NCI-H1436 (cell line): ENCODE data around the gene RABGAP1L.
"Not testable (repeated sequence)": the region's sequence is repeated elsewhere in the genome, so short reads cannot be mapped to it uniquely, and the experiment has no call there.

ENCODE experiments used
- DNase-seq: peaks from one replicate; lab custom pipeline; 2025; lab: John Stamatoyannopoulos, UW

The RABGAP1L gene

DNA sequence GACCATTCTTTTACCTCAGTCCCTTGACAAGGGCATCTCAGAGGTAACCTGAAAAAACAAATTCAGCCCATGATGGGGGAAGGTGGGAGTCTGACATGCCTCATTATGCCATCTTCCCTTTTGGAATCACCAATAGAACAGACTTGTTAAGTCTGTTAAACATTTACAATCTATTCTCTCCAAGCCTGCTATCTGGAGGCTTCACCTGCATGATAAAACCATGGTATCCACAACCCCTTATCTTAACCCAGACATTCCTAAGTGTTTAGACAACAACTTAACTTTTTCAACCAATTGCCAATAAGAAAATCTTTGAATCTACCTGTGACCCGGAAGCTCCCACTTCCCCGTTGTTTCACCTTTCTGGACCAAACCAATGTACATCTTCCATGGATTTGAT, 607.4 kb downstream of the RABGAP1L start:
- DNase-seq: no peak

DNA sequence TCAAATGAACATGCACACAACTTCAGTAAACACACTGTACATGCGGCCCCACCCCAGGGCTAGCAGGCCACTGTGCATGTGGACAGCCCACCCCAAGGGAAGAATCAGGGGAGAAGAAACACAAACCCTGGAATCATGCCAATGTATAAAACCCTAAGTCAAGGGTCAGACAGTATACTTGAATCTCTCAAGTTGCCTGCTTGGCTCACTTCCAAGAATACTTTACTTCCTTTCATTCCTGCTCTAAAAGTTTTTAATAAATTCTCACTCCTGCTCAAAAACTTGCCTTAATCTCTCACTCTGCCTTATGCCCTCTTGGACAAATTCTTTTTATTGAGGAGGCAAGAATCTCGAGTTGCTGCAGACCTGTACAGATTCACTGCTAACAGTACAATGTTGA, 609.2 kb downstream of the RABGAP1L start:
- DNase-seq: no peak

DNA sequence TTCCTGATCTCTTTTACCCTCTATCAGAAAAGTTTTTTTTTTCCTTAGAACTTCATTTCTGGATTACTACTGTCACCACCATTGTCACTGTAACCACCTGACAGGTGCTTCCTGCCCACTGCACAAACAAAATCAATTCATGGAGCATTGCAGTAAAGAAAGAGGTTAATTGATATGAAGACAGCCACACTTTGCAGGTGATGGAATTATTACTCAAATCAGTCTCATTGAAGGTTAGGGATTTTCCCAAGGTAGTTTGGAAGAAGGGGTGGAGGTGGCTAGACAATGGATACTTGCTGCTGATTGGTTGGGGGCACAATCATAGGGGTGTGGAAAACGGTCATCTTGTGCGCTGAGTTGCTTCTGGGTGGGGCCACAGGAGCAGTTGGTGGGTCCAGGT, 609.6 kb downstream of the RABGAP1L start:
- DNase-seq: no peak

DNA sequence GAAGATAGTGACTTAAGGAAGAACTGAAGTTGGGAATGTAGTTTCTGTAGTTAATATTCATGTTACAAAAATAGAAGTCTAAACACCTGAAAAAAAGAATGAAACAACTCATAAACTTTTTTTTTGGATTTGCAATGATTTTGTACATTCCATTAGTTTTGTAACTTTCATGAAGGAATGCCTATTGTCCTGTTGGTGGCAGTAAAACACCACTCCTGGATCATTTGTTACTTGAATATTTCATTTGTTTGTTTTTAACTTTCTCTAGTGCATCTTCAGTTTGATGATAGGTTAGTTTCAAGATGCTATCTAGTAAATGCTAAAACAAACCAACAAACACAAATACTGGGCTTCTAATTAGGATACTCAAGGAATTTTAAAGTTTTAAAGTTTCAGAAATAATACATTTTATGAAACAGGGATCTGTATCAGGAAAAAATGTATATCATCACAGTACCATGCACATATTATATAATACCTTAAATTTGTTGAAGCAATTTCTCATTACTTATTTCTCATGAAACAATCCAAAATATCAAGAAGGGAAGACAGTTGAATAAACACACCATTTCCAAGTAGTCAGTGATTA, 610.7 kb downstream of the RABGAP1L start:
- DNase-seq: peak; percentile 41

DNA sequence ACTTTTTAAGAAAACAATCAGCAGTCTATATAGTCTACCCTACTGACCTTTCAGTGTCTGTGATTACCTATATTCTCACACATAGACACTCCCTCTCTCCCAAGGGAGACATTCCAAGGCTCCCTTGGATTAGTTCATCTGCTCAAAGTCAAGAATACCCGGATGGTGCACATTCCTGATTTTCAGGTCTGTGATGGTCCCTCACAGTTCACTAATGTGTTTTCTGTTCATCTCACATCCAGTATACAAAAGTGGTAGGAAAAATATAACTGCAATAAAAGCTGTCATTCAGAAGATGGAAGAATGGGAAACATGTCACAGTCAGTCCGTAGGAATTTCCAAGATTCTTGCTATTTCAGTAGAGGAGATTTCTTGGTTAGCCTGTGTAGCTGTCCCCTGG, 616.3 kb downstream of the RABGAP1L start:
- no peak for DNase-seq

DNA sequence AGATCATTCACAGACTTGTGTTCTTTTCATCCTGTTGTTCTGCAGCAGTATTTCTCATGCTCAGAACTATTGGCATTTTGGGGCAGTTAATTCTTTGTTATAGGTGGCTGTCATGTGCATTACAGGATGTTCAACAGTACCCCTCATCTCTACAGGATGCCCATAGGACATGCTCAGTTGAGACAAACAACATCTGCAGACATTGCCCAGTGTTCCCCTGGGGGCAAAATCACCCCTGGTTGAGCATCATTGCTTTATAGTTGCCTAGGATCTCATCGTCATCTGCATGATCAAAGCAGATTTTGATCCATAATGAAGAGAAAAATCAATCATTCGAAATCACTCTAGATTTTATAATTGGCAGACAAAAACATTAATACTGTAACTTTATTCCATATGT, 617.9 kb downstream of the RABGAP1L start:
- no peak for DNase-seq

DNA sequence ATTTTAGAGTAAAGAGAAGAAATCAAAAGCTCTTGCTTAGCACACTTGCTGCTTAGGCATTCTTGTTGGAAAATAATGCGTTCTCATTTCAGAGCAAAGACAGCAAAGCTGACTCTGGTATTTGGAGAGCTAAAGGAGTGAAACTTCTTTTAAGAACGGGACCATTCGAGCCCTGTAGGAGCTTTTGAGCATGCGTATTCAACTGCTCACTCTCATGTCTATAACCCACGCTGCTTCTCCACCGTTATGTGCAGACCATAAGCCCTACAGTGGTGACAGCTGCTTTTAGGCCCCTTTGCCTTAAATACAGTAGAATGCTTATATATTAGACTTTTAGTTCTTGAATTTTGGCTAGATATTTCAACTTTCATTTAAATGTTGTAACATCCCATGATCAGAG, 626.2 kb downstream of the RABGAP1L start:
- DNase-seq: no peak

DNA sequence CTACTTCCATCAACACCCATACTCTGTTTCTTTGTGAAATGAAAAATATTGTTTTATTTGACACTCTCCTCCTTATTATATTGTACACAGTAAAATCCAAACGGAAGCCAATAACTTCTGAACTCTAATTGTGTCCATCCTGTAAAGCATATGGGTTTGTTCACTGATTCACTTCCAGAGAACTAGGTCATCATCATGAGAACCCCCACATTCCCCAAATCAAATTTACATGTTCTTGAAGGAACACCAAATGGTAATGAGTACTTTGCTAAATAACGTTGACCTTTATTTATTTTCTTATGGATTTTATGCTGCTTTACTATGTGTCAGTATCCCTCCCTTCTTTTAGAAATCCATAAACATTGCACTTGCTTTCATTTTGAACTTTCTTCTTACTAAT, 627.0 kb downstream of the RABGAP1L start:
- no peak for DNase-seq

DNA sequence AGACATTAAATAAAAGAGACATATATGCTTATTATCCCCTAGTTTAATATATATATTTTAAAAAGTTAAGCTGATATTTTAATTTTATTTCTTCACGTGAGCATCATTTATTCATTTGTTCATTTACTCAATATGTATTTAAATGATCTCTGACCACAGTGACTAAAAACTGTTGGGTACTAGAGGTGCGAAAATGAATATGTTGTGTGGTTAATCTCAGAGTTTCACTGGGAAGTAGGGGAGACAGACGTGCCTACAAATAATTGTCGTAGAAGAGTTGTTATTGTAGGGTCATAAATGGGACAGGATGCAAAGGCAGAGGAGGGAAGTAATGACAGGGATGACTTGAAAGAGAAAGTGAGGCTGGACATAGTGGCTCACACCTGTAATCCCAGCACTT, 627.4 kb downstream of the RABGAP1L start:
- no peak for DNase-seq

DNA sequence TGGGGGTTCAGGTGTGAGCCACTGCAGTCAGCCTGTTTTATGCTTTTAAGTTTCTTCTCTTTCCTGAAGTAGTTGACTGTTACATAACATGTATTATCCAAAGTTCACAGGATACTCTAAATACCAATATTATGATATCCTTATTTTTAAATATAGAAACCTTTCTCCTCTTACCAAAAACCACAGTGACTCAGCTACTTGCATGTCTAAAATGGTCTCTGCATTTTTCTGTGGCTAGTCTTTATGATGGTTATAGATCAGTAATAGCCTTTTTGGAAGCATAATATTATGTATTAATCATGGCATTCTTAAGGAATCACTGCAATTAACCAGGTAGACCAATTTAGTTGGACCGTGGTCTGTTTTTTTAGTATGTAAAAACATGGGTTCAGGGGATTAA, 629.7 kb downstream of the RABGAP1L start:
- no peak for DNase-seq

DNA sequence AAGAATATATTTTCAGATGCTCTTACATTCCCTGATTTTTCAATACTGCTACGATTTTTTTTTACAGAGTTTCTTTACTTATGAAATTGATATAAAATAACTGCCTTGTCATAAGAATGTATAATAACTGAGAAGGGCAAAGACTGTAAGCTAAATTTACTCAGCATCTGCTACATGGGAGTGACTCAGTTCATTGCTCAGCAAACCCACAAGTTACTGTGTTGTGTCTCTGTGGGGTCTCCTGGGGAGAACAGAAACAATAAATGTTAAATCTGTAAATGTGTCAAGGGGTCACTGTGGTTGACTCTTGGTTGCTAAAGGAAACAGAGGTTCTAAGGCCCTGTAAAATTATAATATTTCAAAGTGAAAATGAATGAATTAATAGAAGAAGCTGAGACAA, 630.1 kb downstream of the RABGAP1L start:
- DNase-seq: no peak

DNA sequence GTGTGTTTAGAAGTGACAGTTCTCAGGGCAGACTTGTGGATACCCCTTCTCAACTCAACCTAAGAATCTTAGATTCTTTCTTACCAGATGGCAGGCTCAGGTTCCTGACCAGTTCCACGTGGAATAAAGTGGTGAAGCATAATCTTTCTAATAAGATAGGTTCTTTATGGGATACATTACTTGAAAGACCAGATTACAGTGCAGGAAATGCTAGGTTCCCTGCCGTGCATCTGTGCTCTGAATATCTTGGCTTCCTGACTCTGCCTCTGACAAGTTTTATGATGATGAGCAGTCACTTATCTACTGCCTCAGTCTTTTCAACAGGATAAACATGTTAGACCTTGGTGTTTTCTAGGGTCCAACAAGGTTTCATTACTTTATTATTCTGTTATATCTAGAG, 632.5 kb downstream of the RABGAP1L start:
- no peak for DNase-seq

DNA sequence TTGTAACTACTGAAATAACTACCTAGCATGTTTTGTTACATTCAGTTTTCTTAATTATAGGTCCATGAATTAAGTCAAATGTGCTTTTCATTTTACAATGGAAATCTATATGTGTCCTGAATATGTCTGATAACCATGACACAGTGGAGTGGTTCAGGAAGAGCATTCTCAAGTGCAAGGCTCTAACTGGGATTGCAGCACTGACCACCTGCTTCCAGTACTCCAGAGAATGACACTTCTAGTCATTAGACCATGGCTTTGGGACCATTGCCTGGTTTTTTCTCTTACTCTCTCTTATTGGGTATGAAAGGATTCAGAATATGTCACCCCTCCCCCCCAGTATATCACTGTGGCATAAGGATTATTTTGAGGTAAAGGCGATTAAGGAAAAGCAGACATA, 635.5 kb downstream of the RABGAP1L start:
- no peak for DNase-seq

DNA sequence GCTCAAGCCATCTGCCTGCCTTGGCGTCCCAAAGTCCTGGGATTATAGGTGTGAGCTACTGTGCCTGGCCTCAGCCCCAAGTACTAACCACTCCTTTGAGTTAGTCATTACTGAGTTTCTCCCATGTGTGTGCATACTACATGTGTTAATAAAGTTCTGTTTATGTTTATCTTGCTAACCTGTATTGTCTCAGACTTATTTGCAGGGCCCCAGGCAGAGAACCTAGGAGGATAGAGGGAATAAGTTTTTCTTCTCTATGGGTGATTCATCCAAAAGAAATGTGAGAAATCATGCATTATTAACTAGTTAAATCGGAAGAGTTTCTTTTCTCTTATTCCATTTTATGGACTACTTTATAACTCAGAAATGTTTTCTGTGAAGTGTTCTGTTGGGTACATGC, 636.5 kb downstream of the RABGAP1L start:
- no peak for DNase-seq

DNA sequence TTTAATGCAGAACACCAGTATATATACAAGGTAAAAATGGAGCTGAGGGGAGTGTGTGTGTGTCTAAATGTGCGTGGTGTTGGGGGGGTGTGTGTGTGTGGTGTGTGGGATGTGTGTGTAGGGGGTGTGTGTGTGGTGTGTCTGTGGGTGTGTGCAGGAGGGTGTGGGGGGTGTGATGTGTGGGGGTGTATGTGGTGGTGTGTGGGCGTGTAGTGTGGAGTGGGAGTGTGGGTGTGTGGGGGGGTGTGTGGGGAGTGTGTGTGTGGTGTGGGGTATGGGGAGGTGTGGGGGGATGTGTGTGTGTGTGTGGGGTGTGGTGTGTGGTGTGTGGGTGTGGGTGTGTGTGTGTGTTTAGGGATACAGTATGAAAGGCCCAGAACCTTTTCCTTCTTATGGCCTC, 638.1 kb downstream of the RABGAP1L start:
- DNase-seq: no peak

DNA sequence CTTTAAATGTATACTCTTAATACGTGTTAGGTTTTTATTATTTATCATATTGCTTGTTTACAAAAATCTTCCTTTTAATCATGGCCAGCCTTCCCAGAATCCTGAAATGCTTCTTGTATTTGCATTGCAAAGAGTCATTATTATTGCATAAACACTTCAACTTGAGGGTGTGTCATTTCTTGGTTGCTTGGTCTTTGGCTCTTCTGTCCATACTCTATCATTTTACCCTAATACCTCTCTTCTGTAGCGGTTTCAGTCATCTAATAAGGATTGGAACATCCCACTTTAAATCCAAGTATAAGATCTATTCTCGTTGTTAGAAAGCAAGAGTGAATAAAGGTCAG, 639.8 kb downstream of the RABGAP1L start:
- DNase-seq: no peak

DNA sequence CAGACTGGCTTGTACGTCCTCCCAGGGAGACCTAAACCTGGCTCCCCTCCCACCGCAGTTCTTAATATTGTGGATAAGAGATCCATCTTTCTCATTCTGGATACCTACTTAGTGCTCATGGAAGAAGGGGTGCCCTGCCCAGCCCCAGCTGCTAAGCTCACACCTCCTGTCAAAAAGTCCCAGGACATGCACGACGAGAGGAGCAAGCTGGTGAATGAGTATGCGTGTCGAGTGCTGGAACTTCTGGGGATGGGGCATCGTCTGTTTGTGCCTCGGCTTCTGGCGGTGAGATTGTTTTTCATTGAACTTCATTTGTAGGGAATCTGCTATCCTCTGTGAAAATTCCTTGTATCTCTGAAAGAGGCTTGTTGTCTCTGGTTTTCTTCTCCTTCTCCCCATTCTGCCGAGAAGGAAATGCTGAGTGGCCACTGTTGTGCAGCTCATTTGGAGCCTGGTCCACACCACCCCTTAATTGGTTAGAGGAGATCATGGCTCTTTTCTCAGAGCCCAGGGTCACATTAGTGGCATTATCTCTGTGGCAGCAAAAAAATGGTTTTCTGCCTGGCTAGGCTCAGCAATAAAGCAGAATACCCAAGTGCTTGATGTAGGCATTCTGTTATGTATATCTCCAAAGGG, 641.0 kb downstream of the RABGAP1L start:
- no peak for DNase-seq

DNA sequence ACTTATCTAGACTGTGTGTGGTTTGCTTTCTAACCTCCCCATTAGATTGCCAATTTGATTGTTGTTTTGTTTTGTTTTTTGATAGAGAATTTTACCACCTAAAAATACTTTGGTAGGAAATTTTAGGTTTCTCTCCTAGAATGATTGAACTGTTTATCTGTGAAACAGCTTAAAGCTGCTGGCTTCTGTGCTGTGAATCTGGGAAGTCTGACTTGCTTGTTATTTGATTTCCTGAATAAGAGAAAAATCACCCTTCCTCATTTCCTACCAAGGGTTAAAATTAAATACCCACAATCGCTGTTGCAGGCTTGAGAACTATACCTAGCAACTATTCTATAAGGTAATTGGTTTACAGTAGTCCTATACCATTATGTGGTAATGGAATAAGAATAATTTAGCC, 641.6 kb downstream of the RABGAP1L start:
- DNase-seq: no peak

DNA sequence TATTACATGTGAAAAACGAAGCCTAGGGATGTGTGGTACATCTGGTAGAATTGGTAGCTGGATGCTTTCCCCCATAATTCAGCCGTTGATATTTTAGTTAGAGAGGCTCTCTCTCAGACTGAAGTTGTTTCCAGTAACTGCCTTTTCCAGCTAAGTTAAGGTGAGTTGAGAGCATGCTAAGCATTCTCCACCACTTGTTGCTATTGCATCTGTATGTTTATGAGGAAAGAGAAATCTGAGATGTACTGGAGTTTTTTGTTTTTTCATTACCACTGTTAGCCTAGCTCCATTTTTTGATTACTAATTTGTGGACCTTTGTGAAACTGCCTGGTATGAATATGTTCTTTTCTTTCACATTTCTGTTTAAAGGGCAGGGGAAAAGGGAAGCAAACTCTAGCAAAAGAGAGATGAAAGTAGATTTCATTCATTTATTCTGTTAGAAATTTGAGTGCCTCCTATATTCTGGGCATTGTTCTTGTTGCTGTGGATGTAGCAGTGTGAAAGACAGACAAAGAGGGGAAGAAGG, 650.5 kb downstream of the RABGAP1L start:
- no peak for DNase-seq

DNA sequence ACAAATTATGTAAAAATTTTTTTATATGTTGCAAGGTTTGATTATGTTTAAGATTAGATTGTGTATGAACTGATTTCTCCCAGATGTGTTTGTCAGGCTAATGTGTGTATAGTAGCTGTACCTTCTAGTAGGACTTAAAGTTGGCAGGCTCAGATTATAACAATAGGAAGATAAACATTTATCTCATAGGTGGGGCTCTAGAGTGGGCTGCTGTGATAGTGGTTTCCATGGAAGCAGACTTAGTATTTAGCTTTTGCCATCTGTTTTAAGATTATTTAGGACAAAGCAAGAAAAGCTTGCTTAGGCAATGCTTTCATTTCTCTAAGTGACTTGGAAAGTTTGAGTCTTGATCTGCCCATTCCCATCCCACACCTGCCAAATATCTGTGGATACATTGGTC, 652.7 kb downstream of the RABGAP1L start:
- no peak for DNase-seq

DNA sequence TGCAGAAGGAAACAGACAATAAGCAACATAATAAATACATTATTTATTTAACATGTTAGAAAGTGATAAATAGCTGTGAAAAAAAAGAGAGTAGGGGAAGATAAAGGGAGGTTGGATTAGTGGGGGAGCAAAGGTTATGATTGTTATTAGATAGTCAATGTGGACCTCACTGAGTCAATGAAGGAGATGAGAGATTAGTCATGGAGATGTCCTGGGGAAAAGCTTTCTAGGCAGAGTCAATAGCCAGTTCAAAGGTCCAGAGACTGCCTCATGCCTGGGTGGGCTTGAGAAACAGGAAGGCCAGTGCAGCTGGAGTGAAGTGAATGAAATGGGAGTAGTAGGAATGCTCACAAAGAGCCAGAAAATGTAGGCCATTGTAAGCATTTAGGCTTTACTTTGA, 653.3 kb downstream of the RABGAP1L start:
- no peak for DNase-seq

DNA sequence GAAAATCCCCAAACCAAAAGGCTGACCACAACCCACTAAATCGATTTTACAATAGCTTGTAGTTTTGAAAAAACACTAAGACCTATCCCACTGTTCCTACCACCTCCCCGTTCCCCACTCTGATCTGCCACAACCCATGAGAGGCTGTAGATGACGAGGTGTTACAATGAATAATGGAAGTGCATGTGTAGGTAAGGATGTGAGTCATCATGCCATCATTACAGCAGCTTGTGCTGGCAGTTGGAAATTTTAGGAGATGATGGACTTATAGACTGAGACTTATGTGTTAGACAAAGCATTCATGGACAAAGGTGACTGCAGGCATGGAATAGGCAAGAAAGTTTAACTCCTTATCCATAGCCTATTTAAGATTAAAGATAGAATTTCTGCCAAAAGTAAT, 655.7 kb downstream of the RABGAP1L start:
- DNase-seq: no peak

DNA sequence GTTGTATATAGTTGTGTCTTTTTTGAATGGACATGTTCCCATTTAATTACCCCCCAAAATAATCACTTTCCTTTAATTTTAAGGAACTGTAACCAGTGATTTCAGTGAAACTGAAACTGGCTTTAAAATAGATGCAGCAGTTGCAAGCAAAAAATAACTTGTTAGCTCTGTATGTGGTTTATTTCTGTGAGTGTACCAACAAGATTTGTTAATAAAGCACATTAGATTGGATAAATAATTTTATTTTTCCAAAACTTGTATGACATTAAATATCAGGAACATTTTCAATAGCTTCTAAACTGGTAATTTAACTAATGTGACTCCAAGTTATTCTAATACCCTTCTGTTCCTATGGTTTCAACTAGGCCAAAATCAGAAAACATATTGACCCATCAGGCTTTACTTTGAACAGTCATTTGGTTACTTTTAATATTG, 656.2 kb downstream of the RABGAP1L start:
- no peak for DNase-seq

DNA sequence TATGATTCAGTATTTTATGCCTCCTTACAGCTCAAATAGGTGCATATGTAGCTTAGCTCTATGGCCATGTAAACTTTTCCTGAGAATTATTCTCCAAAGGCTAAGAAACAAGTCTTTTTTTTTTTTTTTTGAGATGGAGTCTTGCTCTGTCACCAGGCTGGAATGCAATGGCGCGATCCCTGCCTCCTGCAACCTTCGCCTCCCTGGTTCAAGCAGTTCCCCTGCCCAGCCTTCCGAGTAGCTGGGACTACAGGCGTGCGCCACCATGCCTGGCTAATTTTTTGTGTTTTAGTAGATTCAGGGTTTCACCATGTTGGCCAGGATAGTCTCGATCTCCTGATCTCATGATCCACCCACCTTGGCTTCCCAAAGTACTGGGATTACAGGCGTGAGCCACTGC, 657.3 kb downstream of the RABGAP1L start:
- not testable (repeated sequence) for DNase-seq
